DND-41 (cell line): ENCODE measurements around the gene SAMD11.

Source experiments
- CTCF ChIP-seq: IDR thresholded peaks from 2 replicates; pipeline ENCODE4 v1.5.1; 2012; ENCODE audit warnings: borderline replicate concordance, low read length, moderate library complexity, mild to moderate bottlenecking; ENCODE audit not compliant: poor library complexity, severe bottlenecking; ENCODE audit errors: extremely low read depth
- EZH2 ChIP-seq: IDR thresholded peaks from 3 replicates; pipeline ENCODE4 v1.6.1; 2012; ENCODE audit warnings: borderline replicate concordance, low read depth, mild to moderate bottlenecking, moderate library complexity, low read length, inconsistent platforms; ENCODE audit not compliant: severe bottlenecking

DNA sequence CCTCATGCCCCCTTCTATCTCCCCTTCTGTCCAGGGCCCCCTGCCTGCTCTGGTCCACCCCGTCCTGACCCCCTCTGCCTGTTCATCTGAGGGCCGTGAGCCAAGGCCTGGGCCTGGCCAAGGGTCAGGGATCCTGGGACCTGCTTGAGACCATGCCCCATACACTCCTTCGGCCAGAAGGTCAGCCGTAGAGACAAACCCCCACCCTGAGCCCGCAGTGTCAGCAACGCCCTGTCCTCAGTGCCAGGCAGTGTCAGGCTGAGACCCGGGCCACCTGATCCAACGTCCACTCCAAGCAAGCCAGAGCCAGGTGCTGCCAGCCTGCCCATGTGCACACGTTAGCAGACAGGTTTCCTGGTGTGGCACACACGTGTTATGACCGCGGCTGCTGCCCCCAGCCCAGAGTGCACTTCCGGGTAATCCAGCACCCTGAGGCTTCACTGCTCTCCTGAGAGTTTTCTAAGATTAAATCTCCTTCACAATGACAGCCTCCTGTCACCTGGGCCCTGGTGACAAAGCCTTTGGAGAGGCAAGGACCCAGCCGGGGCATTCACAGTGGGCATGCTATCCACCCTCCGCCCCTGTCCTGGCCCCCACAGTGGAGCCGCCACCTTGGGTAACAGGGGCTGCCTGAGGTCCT lies 10.1 kb upstream of the SAMD11 start:
- no peak for TF ChIP-seq CTCF
- TF ChIP-seq EZH2, result no peak
